ENCODE results near the gene C17orf75.
A peak's percentile ranks its signal among the peaks of the same experiment; 100 is the strongest.

Gene C17orf75

DNA sequence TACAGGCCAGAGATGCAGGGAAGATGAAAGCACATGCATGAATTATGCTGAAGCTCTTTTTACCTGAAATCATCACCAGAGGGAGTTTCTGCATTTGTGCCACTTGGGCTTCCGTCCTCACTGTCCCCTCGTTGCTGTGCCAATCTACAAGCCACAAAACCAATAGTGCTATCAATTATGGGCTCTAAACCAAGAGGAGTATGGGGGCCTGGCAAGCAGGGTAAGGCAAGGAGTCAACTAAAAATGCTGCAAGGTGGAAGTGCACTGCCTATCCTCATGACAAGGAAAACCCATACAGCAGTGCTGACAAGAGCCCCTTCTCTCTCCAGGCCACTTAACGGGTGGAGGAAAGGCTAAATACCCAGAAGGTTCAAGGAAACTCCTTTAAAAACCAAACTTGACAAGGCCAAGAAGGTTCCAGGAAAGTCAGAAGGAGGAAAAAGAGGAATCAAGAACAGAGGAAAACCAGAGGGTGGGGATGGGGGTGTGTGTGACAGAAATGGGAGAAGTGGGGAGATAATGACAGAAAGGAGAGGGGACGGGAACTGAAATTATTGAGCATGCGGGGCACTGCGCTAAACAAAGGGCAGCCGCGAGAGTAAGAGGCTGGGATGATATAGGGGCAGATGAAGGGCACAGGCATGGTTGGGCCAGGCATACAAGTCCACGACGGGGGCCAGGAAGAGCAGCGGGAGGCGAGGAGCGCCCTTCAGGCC is 674 bp downstream of the C17orf75 start:
- no peak for DNase-seq (ENCODE audit: low read depth)
- peak overlapping the region; percentile 73 for H3K4me3 ChIP-seq (ENCODE audit: low read length)
- TF ChIP-seq CTCF (conservative IDR thresholded peaks at IDR 0.05; ENCODE audit: low read depth, low read length) = peak; percentile 26

DNA sequence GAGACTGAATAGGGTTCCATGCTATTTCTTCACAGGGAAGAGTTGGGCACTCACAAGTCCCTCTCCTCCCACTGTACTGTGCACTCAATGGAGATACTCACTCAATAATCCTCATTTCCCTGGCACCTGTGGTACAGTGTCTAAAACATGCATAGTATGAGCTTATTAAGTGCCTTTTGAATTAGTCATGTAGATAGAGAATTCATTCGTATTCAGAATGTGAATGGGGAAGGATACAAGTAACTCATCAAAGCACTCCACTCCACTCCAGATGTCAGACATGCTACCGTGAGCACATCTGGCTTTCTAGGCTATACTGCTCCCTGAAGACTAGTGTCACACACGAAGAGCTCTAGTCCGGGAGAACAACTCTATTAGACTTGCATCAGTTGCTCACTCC is 6.3 kb downstream of the C17orf75 start:
- H3K4me3 ChIP-seq (ENCODE audit: low read length) = no peak overlapping the region
- DNase-seq (ENCODE audit: low read depth) = no peak
- TF ChIP-seq CTCF (conservative IDR thresholded peaks at IDR 0.05; ENCODE audit: low read depth, low read length) = no peak

DNA sequence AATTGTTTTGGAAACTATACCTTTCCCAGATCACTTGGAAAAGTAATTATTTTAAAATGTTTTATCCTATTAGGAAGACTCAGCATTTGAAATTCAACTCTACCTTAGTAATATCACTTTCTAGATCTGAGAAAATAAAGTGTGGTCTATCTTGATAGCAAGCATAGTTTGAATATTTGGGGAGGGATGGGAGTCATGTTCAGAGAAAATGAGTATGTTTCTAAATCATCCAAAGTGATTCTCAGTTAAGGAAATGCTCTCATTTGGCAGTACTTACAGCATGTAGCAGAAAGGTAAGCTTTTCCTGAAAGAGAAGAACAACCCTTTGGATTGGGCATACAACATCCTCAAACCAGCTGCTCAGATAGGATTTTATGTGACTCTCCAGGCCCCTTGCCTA is 6.9 kb downstream of the C17orf75 start:
- H3K4me3 ChIP-seq (ENCODE audit: low read length) = no peak overlapping the region
- DNase-seq (ENCODE audit: low read depth) = no peak
- no peak for TF ChIP-seq CTCF (conservative IDR thresholded peaks at IDR 0.05; ENCODE audit: low read depth, low read length)

- H3K4me3 ChIP-seq (ENCODE audit: low read length) = no peak overlapping the region
- TF ChIP-seq CTCF (conservative IDR thresholded peaks at IDR 0.05; ENCODE audit: low read depth, low read length) = no peak
- no peak for DNase-seq (ENCODE audit: low read depth)
Measured at GRCh38 chr17:32333187-32333586, 8.8 kb downstream of the C17orf75 start.

GRCh38 chr17:32331243-32332040 is 10.5 kb downstream of the C17orf75 start:
- no peak for DNase-seq (ENCODE audit: low read depth)
- H3K4me3 ChIP-seq (ENCODE audit: low read length) = no peak overlapping the region
- no peak for TF ChIP-seq CTCF (conservative IDR thresholded peaks at IDR 0.05; ENCODE audit: low read depth, low read length)

DNA sequence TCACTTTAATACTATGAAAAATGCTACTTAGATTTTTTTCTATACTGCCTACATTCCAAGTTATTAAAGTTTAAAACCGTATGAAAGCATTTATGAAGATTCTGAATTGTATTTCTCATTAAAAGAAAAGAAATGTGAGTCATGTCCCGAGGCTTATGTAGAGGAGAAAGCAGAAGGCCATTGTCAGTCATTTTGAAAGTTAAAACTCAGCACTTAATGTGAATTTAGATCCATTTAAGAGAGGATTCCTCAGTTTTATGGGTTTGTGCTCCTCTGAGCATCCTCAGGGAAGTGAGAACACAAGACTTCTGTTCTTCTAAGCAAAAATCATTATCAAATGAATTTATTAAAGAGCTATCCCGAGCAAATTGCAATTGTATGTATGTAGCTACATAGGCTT is 11.8 kb downstream of the C17orf75 start:
- no peak overlapping the region for H3K4me3 ChIP-seq (ENCODE audit: low read length)
- no peak for DNase-seq (ENCODE audit: low read depth)
- no peak for TF ChIP-seq CTCF (conservative IDR thresholded peaks at IDR 0.05; ENCODE audit: low read depth, low read length)

DNA sequence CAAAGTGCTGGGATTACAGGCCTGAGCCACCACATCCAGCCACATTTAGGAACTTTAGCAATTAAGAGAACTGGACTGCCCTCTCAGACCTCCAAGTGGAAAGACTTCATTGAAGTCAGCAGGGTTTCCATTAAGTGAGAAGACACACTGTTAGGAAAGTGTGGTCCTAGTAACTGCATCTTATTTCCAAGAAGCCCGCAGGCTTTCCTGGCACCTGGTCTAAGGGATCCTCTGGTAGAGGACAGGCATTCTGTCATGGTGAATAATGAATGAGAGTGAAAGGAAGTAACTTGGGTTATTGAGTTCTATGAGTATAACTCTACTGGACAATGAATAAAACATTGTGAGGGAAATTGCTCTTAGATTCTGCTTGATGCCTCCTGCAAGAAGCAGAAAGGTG is 14.1 kb downstream of the C17orf75 start:
- no peak for TF ChIP-seq CTCF (conservative IDR thresholded peaks at IDR 0.05; ENCODE audit: low read depth, low read length)
- H3K4me3 ChIP-seq (ENCODE audit: low read length) = no peak overlapping the region
- no peak for DNase-seq (ENCODE audit: low read depth)
